K562 (cell line): ENCODE data around the gene STRADB. TPM values are rescaled to one million over a fixed set of nuclear protein-coding genes. Genes with fewer than 3 reads are reported as not detected.
A peak's percentile ranks its signal among the peaks of the same experiment; 100 is the strongest.

Experiments used
- ATAC-seq: fragments of 200-7000 bp; cut with Tn5 transposase; 3 replicates; pipeline ENCODE4 v1.9.1; 2020; ENCODE audit warnings: moderate library complexity
- BruUV-seq: library from RNA; stranded (reverse); fragments of 400-500 nt; replicated peaks from 2 replicates; lab custom pipeline; 2021; lab: Mats Ljungman, UMichigan
- CTCF ChIA-PET: fragments of 300-600 bp; formaldehyde crosslinking; extraction: SDS; loops from one replicate; lab custom pipeline; 2021; ENCODE audit warnings: low intra/inter-chr PET ratio; lab: Yijun Ruan, JAX
- POLR2A ChIA-PET: fragments of 300-600, 350-650 bp; sonication (Branson Sonifier 250); formaldehyde crosslinking; extraction: SDS; loops from one replicate; lab custom pipeline; 2021; ENCODE audit warnings: antibody characterized with exemption, inconsistent platforms; lab: Yijun Ruan, JAX
- DNase-seq, 4 experiments: peaks; one replicate each; pipeline versions ENCODE4 v3.0.0 to v3.0.0-alpha.2; 2011 to 2018; ENCODE audit warnings: low spot score in 3 of 4, mixed read lengths in 3 of 4; ENCODE audit errors: extremely low read depth in 1 of 4
- FAIRE-seq: peaks from 2 replicates; lab custom pipeline; 2011; peaks lifted over from hg19 to GRCh38; lab: Jason Lieb, UNC
- H2AFZ ChIP-seq: 2 replicates; pipeline ENCODE4 v1.6.0; 2011; ENCODE audit warnings: low read depth, low read length, control low read depth, inconsistent platforms
- H3K27ac ChIP-seq: fragments of 200-600 bp; 3 replicates; pipeline ENCODE4 v1.8.0; 2011; ENCODE audit warnings: low read depth, mild to moderate bottlenecking, control low read depth, inconsistent platforms, low read length, moderate library complexity, mixed read lengths; ENCODE audit errors: extremely low read depth
- H3K27me3 ChIP-seq, 2 experiments: fragments of 300-600 bp in 1 of 2; 2 replicates in 1 of 2; 3 replicates in 1 of 2; pipeline versions ENCODE4 v1.6.0 to v1.8.0; 2011; ENCODE audit warnings: inconsistent platforms in 2 of 2, low read length in 2 of 2, mild to moderate bottlenecking in 1 of 2, mixed read lengths in 1 of 2, moderate library complexity in 1 of 2; ENCODE audit not compliant: control insufficient read depth in 2 of 2, insufficient read depth in 2 of 2
- H3K36me3 ChIP-seq: fragments of 300-600 bp; 3 replicates; pipeline ENCODE4 v1.8.0; 2011; ENCODE audit warnings: mild to moderate bottlenecking, low read length, inconsistent platforms; ENCODE audit not compliant: control insufficient read depth, insufficient read depth
- H3K4me1 ChIP-seq, 2 experiments: fragments of 200-600 bp in 1 of 2; replicated peaks in 1 of 2; 2 replicates in 1 of 2; 3 replicates in 1 of 2; pipeline versions ENCODE4 v1.5.1 to v1.8.0; 2011; ENCODE audit warnings: inconsistent platforms in 2 of 2, low read length in 2 of 2, mild to moderate bottlenecking in 1 of 2, mixed read lengths in 1 of 2, moderate library complexity in 1 of 2; ENCODE audit not compliant: control insufficient read depth in 2 of 2, insufficient read depth in 2 of 2
- H3K4me2 ChIP-seq: 2 replicates; pipeline ENCODE4 v1.6.1; 2011; ENCODE audit warnings: low read length, control low read depth, inconsistent platforms, mixed read lengths; ENCODE audit not compliant: insufficient read depth
- H3K4me3 ChIP-seq: fragments of 200-600 bp; sonication (generic), shearing (Covaris generic); 2 replicates; pipeline ENCODE4 v1.5.1; 2016; ENCODE audit warnings: control low read depth, inconsistent platforms
- H3K79me2 ChIP-seq: fragments of 200-600 bp; 3 replicates; pipeline ENCODE4 v1.8.0; 2011; ENCODE audit warnings: low read length, inconsistent platforms; ENCODE audit not compliant: control insufficient read depth, insufficient read depth
- H3K9ac ChIP-seq, 2 experiments: 2 replicates each; pipeline versions ENCODE4 v1.6.0 to v1.6.1; 2011; ENCODE audit warnings: low read depth in 2 of 2, low read length in 2 of 2, control low read depth in 1 of 2, inconsistent platforms in 1 of 2, mild to moderate bottlenecking in 1 of 2, mixed read lengths in 1 of 2; ENCODE audit not compliant: insufficient read depth in 1 of 2
- H3K9me1 ChIP-seq: one replicate; pipeline ENCODE4 v1.6.0; 2011; ENCODE audit warnings: inconsistent platforms, mild to moderate bottlenecking, low read length, moderate library complexity; ENCODE audit not compliant: control insufficient read depth, insufficient read depth
- H3K9me3 ChIP-seq: replicated peaks from 2 replicates; pipeline ENCODE4 v1.5.1; 2011; ENCODE audit warnings: low read depth, low read length, inconsistent platforms; ENCODE audit not compliant: control insufficient read depth, insufficient read depth
- H4K20me1 ChIP-seq: replicated peaks from 2 replicates; pipeline ENCODE4 v1.6.1; 2011; ENCODE audit warnings: low read length, inconsistent platforms, mixed read lengths; ENCODE audit not compliant: control insufficient read depth, insufficient read depth
- ATF7 ChIP-seq: fragments of 450-650 bp; IDR thresholded peaks from 2 replicates; pipeline ENCODE4 v1.7.1; 2014; ENCODE audit warnings: mild to moderate bottlenecking, moderate library complexity
- BHLHE40 ChIP-seq: IDR thresholded peaks from 2 replicates; pipeline ENCODE4 v1.6.1; 2011; ENCODE audit warnings: low read length, improper control_type of control experiment
- BRF2 ChIP-seq: IDR thresholded peaks from 3 replicates; pipeline ENCODE4 v1.6.1; 2011; ENCODE audit warnings: borderline replicate concordance, mild to moderate bottlenecking; ENCODE audit not compliant: insufficient read length, insufficient read depth
- CBX8 ChIP-seq: fragments of 200-600 bp; sonication (generic); IDR thresholded peaks from 2 replicates; pipeline ENCODE4 v1.6.1; 2012; ENCODE audit warnings: borderline replicate concordance, mixed run types, low read depth, mild to moderate bottlenecking, moderate library complexity, mixed read lengths, low read length, control low read depth, inconsistent platforms; ENCODE audit not compliant: poor library complexity, severe bottlenecking; ENCODE audit errors: extremely low read depth
- HDAC1 ChIP-seq, 2 experiments: fragments of 450-650 bp; IDR thresholded peaks; 2 replicates each; pipeline ENCODE4 v1.6.1; 2016 to 2017; ENCODE audit warnings: inconsistent platforms in 1 of 2, mild to moderate bottlenecking in 1 of 2, moderate library complexity in 1 of 2
- HNRNPL ChIP-seq: fragments of 200-400 bp; formaldehyde crosslinking; IDR thresholded peaks from 2 replicates; pipeline ENCODE4 v1.6.1; 2017; ENCODE audit warnings: low read depth, mild to moderate bottlenecking, low read length
- POLR3A ChIP-seq: IDR thresholded peaks from 2 replicates; pipeline ENCODE4 v1.6.1; 2011; ENCODE audit warnings: borderline replicate concordance, mild to moderate bottlenecking, moderate library complexity; ENCODE audit not compliant: insufficient read length, insufficient read depth; ENCODE audit errors: extremely low read depth
- PREB ChIP-seq: sonication (generic); formaldehyde crosslinking; IDR thresholded peaks from 2 replicates; pipeline ENCODE4 v1.8.1; 2023; ENCODE audit warnings: mild to moderate bottlenecking, missing genetic modification reagents
- RBM25 ChIP-seq: fragments of 200-400 bp; formaldehyde crosslinking; IDR thresholded peaks from 2 replicates; pipeline ENCODE4 v1.6.1; 2018; ENCODE audit warnings: low read length, low read depth, moderate library complexity; ENCODE audit not compliant: severe bottlenecking
- SMARCB1 ChIP-seq: IDR thresholded peaks from 2 replicates; pipeline ENCODE4 v1.6.1; 2011; ENCODE audit warnings: improper control_type of control experiment, low read depth; ENCODE audit not compliant: insufficient read length
- XRCC4 ChIP-seq: IDR thresholded peaks from one replicate; pipeline ENCODE4 v1.6.1; 2011; ENCODE audit not compliant: insufficient read depth, insufficient read length; ENCODE audit errors: extremely low read depth
- ZBTB26 ChIP-seq: fragments of 450-650 bp; formaldehyde crosslinking; IDR thresholded peaks from 2 replicates; pipeline ENCODE4 v1.4.0; 2022; ENCODE audit warnings: missing genetic modification characterization
- ZNF764 ChIP-seq: fragments of 250-450 bp; sonication (Bioruptor Pico); IDR thresholded peaks from 2 replicates; pipeline ENCODE4 v1.4.0; 2020; ENCODE audit warnings: low read depth, mild to moderate bottlenecking, moderate library complexity
- WGBS: fragments of 100-300 bp; shearing (Covaris generic); methylation state at CpG from one replicate; pipeline ENCODE4 v1.1.6; 2016; ENCODE audit warnings: low coverage, mixed read lengths; ENCODE audit not compliant: insufficient coverage; ENCODE audit errors: missing lambda C conversion rate; 5-methylcytosine and 5-hydroxymethylcytosine counted together
- in situ Hi-C: fragments of 300-500 bp; cut with MboI; formaldehyde crosslinking; loops from 4 replicates; pipeline ENCODE4 v1.15.0; 2018; ENCODE audit warnings: inconsistent platforms, mixed read lengths
- intact Hi-C: fragments of 100-400 bp; cut with micrococcal nuclease; formaldehyde crosslinking; loops from 2 replicates; pipeline ENCODE4 v1.14.2; 2022
- polyA plus RNA-seq, 8 experiments: library from polyadenylated mRNA; depleted of rRNA in 4 of 8; stranded (reverse) in 5 of 8; unstranded in 3 of 8; fragments of >200 nt; fragmentation: Nextera tagmentation in 2 of 8; fragmentation: Illumina TruSeq in 1 of 8; extraction: Ambion mirVana in 2 of 8; extraction: Trizol in 1 of 8; gene quantifications; 2 replicates each; pipeline versions ENCODE4 v1.2.1 to v1.2.3, GENCODE V29; 2011 to 2014; ENCODE audit warnings: inconsistent platforms in 1 of 8, missing spikeins in 1 of 8
- total RNA-seq, 7 experiments: library from RNA; depleted of rRNA in 6 of 7; stranded (reverse); fragments of >200 nt in 6 of 7; fragmentation: Illumina TruSeq in 2 of 7; extraction: Trizol in 2 of 7; gene quantifications; 2 replicates each; pipeline versions ENCODE4 v1.2.1 to v1.2.3, GENCODE V29; 2011 to 2021; ENCODE audit warnings: low replicate concordance in 1 of 7

The STRADB gene
- total and polyA plus RNA-seq, 9 of the 15 experiments (the other 6 are each of a cell fraction or from before 2014, with no cell fraction given) = 6.9 to 30.6 (median 15.7) TPM

- no peaks in the 10 kb centered on the region for H3K36me3 ChIP-seq
- no peaks in the 10 kb centered on the region for H3K9me3 ChIP-seq
- POLR2A ChIA-PET = no interaction called here
- H3K4me1 ChIP-seq = peaks cover 11 to 20% of the 10 kb centered on the region in 2 experiments; a peak in 4 of 5 replicates
- no peaks in the 10 kb centered on the region for H4K20me1 ChIP-seq
- peaks cover 34% of the 10 kb centered on the region for H3K79me2 ChIP-seq
- H3K4me2 ChIP-seq = no peak overlapping the region
- no peak overlapping the region for H3K4me3 ChIP-seq
- CTCF ChIA-PET = no interaction called here
- H3K27me3 ChIP-seq = no peaks in the 10 kb centered on the region
- intact Hi-C loops = loop anchor here (5.0 kb wide), 2 partner anchors 43 to 292 kb away; partner anchors contain the start of genes CFLAR, STRADB and TRAK2
- H3K27ac ChIP-seq = no peak overlapping the region
- FAIRE-seq (no peak), DNase-seq (no peak), ATAC-seq (no peak)
- no TSS peak for BruUV-seq
- in situ Hi-C loops = no loop called here
- no peak overlapping the region for H3K9ac ChIP-seq
- TF ChIP-seq BRF2 (no peak), RBM25 (peak; percentile 79)
- TF ChIP-seq, all 486 proteins: peak for 1
- WGBS = 97% methylated on average over 3 of the region's 3 CpGs
- no peaks in the 10 kb centered on the region for H3K9me1 ChIP-seq
- H2AFZ ChIP-seq = no peak overlapping the region
These were observed 42.6 kb upstream of the STRADB start for GRCh38 chr2:201408931-201409330.

GRCh38 chr2:201411421-201411820 is 40.1 kb upstream of the STRADB start:
- FAIRE-seq (no peak), ATAC-seq (no peak), DNase-seq (no peak)
- no TSS peak for BruUV-seq
- H3K9me1 ChIP-seq = no peaks in the 10 kb centered on the region
- ChIA-PET POLR2A (no interaction called here), CTCF (no interaction called here)
- H3K9ac ChIP-seq = no peak overlapping the region
- no peak overlapping the region for H3K27ac ChIP-seq
- peaks cover 13% of the 10 kb centered on the region for H3K79me2 ChIP-seq
- no peak overlapping the region for H3K4me3 ChIP-seq
- no peaks in the 10 kb centered on the region for H3K36me3 ChIP-seq
- no peaks in the 10 kb centered on the region for H3K27me3 ChIP-seq
- H3K4me1 ChIP-seq = peaks cover 5 to 11% of the 10 kb centered on the region in 2 experiments; a peak in 3 of 5 replicates
- intact Hi-C loops = no loop called here
- no peak overlapping the region for H2AFZ ChIP-seq
- no peaks in the 10 kb centered on the region for H3K9me3 ChIP-seq
- no peaks in the 10 kb centered on the region for H4K20me1 ChIP-seq
- in situ Hi-C loops = no loop called here
- no peak overlapping the region for H3K4me2 ChIP-seq
- TF ChIP-seq XRCC4 (no peak), PREB (no peak), ZNF764 (no peak), ZBTB26 (CRISPR knock-in tag) (no peak), BHLHE40 (no peak), HNRNPL (no peak), CBX8 (no peak), POLR3A (no peak), SMARCB1 (no peak), ATF7 (no peak), HDAC1 (IDR thresholded peaks at IDR 0.05) (no peak)
